ENCODE measurements around the gene AUH. TPM values are rescaled to one million over a fixed set of nuclear protein-coding genes. Genes with fewer than 3 reads are reported as not detected.

Gene AUH
- total and polyA plus RNA-seq, 9 of the 15 experiments (the other 6 are each of a cell fraction or from before 2014, with no cell fraction given), result 3.4 to 29.0 (median 10.1) TPM

- TF ChIP-seq ZNF518B (CRISPR knock-in tag; IDR thresholded peaks at IDR 0.05) (no peak), CREB5 (CRISPR knock-in tag; IDR thresholded peaks at IDR 0.05) (no peak), CXXC5 (CRISPR knock-in tag; IDR thresholded peaks at IDR 0.05) (peak; percentile 99), ZNF140 (CRISPR knock-in tag; IDR thresholded peaks at IDR 0.05) (no peak), E2F8 (IDR thresholded peaks at IDR 0.05; ENCODE audit: low read depth, partially characterized antibody) (peak; percentile 50), ZNF830 (CRISPR knock-in tag; IDR thresholded peaks at IDR 0.05) (0 out of 2 replicates have a peak, but pooled peaks have one; percentile 67), HDAC6 (IDR thresholded peaks at IDR 0.05; ENCODE audit: low read depth, low read length) (no peak), RB1 (IDR thresholded peaks at IDR 0.05; ENCODE audit: low read depth) (peak; percentile 63; the same call in 1 of the 2 replicates), SMARCA4 (IDR thresholded peaks at IDR 0.05) (peak; percentile 51; the same call in 1 of the 2 replicates), CHD2 (IDR thresholded peaks at IDR 0.05; ENCODE audit: low read depth, low read length) (no peak), POLR2H (tag; IDR thresholded peaks at IDR 0.05; ENCODE audit: low read depth) (peak; percentile 52; the same call in 1 of the 2 replicates), GABPB1 (CRISPR knock-in tag; IDR thresholded peaks at IDR 0.05) (peak; percentile 42; the same call in 1 of the 2 replicates), XRCC4 (IDR thresholded peaks at IDR 0.05; ENCODE audit: extremely low read depth, insufficient read depth, insufficient read length) (no peak), RUNX1 (IDR thresholded peaks at IDR 0.05; ENCODE audit: low read depth) (no peak), ATF7 (IDR thresholded peaks at IDR 0.05) (0 out of 2 replicates have a peak, but pooled peaks have one; percentile 55), PHB (CRISPR knock-in tag; IDR thresholded peaks at IDR 0.05) (no peak), ZBTB2 (IDR thresholded peaks at IDR 0.05) (peak; percentile 76), MCM2 (IDR thresholded peaks at IDR 0.05; ENCODE audit: low read depth) (no peak), CREM (IDR thresholded peaks at IDR 0.05; ENCODE audit: low read depth) (peak; percentile 68), SMC3 (conservative IDR thresholded peaks at IDR 0.05; ENCODE audit: insufficient read depth, low read depth, low read length) (0 out of 2 replicates have a peak, but pooled peaks have one; percentile 1)
Observed at GRCh38 chr9:91193658-91194391, 167.9 kb downstream of the AUH start (continued).

Measured in K562 (cell line).